ENCODE data around the gene CYB5RL.

GRCh38 chr1:54199151-54199764 lies 572 bp downstream of the CYB5RL start:
- TF ChIP-seq CTCF (IDR thresholded peaks at IDR 0.05) = no peak
- TF ChIP-seq, protein P1, sequence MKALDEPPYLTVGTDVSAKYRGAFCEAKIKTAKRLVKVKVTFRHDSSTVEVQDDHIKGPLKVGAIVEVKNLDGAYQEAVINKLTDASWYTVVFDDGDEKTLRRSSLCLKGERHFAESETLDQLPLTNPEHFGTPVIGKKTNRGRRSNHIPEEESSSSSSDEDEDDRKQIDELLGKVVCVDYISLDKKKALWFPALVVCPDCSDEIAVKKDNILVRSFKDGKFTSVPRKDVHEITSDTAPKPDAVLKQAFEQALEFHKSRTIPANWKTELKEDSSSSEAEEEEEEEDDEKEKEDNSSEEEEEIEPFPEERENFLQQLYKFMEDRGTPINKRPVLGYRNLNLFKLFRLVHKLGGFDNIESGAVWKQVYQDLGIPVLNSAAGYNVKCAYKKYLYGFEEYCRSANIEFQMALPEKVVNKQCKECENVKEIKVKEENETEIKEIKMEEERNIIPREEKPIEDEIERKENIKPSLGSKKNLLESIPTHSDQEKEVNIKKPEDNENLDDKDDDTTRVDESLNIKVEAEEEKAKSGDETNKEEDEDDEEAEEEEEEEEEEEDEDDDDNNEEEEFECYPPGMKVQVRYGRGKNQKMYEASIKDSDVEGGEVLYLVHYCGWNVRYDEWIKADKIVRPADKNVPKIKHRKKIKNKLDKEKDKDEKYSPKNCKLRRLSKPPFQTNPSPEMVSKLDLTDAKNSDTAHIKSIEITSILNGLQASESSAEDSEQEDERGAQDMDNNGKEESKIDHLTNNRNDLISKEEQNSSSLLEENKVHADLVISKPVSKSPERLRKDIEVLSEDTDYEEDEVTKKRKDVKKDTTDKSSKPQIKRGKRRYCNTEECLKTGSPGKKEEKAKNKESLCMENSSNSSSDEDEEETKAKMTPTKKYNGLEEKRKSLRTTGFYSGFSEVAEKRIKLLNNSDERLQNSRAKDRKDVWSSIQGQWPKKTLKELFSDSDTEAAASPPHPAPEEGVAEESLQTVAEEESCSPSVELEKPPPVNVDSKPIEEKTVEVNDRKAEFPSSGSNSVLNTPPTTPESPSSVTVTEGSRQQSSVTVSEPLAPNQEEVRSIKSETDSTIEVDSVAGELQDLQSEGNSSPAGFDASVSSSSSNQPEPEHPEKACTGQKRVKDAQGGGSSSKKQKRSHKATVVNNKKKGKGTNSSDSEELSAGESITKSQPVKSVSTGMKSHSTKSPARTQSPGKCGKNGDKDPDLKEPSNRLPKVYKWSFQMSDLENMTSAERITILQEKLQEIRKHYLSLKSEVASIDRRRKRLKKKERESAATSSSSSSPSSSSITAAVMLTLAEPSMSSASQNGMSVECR (CRISPR knock-in tag; IDR thresholded peaks at IDR 0.05; ENCODE audit: borderline replicate concordance) = no peak
- TF ChIP-seq ZNF423 (CRISPR knock-in tag; IDR thresholded peaks at IDR 0.05) = no peak
- TF ChIP-seq NFATC4 (CRISPR knock-in tag; IDR thresholded peaks at IDR 0.05) = no peak
- no peak for TF ChIP-seq NR2C2 (CRISPR knock-in tag; IDR thresholded peaks at IDR 0.05)
- TF ChIP-seq NFE2L1 (CRISPR knock-in tag; IDR thresholded peaks at IDR 0.05) = 0 out of 2 replicates have a peak, but pooled peaks have one; percentile 39
- TF ChIP-seq ZNF138 (CRISPR knock-in tag; conservative IDR thresholded peaks at IDR 0.05) = no peak
- TF ChIP-seq, protein P2, sequence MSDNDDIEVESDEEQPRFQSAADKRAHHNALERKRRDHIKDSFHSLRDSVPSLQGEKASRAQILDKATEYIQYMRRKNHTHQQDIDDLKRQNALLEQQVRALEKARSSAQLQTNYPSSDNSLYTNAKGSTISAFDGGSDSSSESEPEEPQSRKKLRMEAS (CRISPR knock-in tag; IDR thresholded peaks at IDR 0.05) = no peak
- no peak for TF ChIP-seq TP53 (CRISPR knock-in tag; IDR thresholded peaks at IDR 0.05)
- TF ChIP-seq, protein P3, sequence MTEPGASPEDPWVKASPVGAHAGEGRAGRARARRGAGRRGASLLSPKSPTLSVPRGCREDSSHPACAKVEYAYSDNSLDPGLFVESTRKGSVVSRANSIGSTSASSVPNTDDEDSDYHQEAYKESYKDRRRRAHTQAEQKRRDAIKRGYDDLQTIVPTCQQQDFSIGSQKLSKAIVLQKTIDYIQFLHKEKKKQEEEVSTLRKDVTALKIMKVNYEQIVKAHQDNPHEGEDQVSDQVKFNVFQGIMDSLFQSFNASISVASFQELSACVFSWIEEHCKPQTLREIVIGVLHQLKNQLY (CRISPR knock-in tag; IDR thresholded peaks at IDR 0.05) = no peak
- TF ChIP-seq ATF3 (CRISPR knock-in tag; conservative IDR thresholded peaks at IDR 0.05) = no peak

Data from WTC11 (cell line).